Kidney epithelial cell (primary cell): ENCODE data around the gene FBXO48. TPM values are rescaled to one million over a fixed set of nuclear protein-coding genes. Genes with fewer than 3 reads are reported as not detected.

Experiments used
- DNase-seq: peaks from one replicate; pipeline ENCODE4 v3.0.0-alpha.2; 2010; ENCODE audit warnings: low read depth
- H3K27me3 ChIP-seq: 2 replicates; pipeline ENCODE4 v1.6.0; 2011; ENCODE audit warnings: low read length; ENCODE audit not compliant: control insufficient read depth, insufficient read depth
- H3K36me3 ChIP-seq: 2 replicates; pipeline ENCODE4 v1.5.1; 2011; ENCODE audit warnings: low read length; ENCODE audit not compliant: control insufficient read depth, insufficient read depth
- H3K4me3 ChIP-seq: 2 replicates; pipeline ENCODE4 v1.5.1; 2011; ENCODE audit warnings: low read depth, mild to moderate bottlenecking, control low read depth, low read length
- CTCF ChIP-seq: IDR thresholded peaks from 2 replicates; pipeline ENCODE4 v1.5.1; 2011; ENCODE audit warnings: mild to moderate bottlenecking, moderate library complexity, low read length, control low read depth, inconsistent platforms; ENCODE audit not compliant: insufficient read depth, poor library complexity, severe bottlenecking
- total RNA-seq: library from RNA; depleted of rRNA; stranded (reverse); fragments of >200 nt; gene quantifications from 2 replicates; pipeline ENCODE4 v1.2.3, GENCODE V29; 2015

The FBXO48 gene
- total RNA-seq, 1 donor from 2014 or later: 0.54 TPM

- Histone ChIP-seq H3K4me3 (no peak overlapping the region), H3K27me3 (no peaks in the 10 kb centered on the region), H3K36me3 (no peaks in the 10 kb centered on the region)
- DNase-seq: no peak
- TF ChIP-seq CTCF: no peak
These were observed 28.4 kb downstream of the FBXO48 start for GRCh38 chr2:68438455-68439303.

DNA sequence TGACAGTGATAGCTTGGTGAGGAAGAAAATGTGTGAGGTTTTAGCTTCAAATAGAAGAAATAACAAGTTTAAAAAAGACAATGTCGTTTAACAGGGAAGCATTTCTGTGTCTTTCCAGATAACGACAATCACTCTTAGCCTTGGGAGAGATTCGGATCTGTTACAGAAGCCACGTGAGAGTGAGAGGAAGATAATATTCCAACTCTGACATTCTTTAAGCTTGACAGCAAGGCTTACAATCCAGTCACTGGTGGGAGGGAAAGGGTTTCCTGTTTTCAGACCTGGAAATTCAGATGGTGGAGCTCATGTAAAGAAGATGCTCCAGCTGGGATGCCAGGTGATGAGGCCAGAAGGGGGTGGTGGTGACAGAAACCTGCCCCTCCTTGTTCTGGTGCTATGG is 30.8 kb downstream of the FBXO48 start:
- no peak for TF ChIP-seq CTCF
- H3K36me3 ChIP-seq: no peaks in the 10 kb centered on the region
- no peak overlapping the region for H3K4me3 ChIP-seq
- peaks cover 2% of the 10 kb centered on the region for H3K27me3 ChIP-seq
- DNase-seq: no peak

GRCh38 chr2:68435615-68436014 is 31.5 kb downstream of the FBXO48 start:
- Histone ChIP-seq H3K36me3 (no peaks in the 10 kb centered on the region), H3K27me3 (peaks cover 2% of the 10 kb centered on the region), H3K4me3 (no peak overlapping the region)
- no peak for TF ChIP-seq CTCF
- DNase-seq: no peak

- no peak for DNase-seq
- H3K36me3 ChIP-seq: no peaks in the 10 kb centered on the region
- H3K27me3 ChIP-seq: peaks cover 2% of the 10 kb centered on the region
- H3K4me3 ChIP-seq: no peak overlapping the region
- TF ChIP-seq CTCF: no peak
These were observed 32.1 kb downstream of the FBXO48 start for GRCh38 chr2:68434981-68435380.

- DNase-seq: no peak
- Histone ChIP-seq H3K27me3 (peaks cover 2% of the 10 kb centered on the region), H3K36me3 (no peaks in the 10 kb centered on the region), H3K4me3 (no peak overlapping the region)
- TF ChIP-seq CTCF: no peak
These were observed 34.1 kb downstream of the FBXO48 start for GRCh38 chr2:68432696-68433658.
